HepG2 (cell line): ENCODE measurements around the gene RNU1-1.
"Not testable (repeated sequence)": the region's sequence is repeated elsewhere in the genome, so short reads cannot be mapped to it uniquely, and the experiment has no call there.

Source experiments
- TBL1XR1 ChIP-seq: fragments of 150-350 bp; IDR thresholded peaks from 2 replicates; pipeline ENCODE4 v1.6.1; 2014; ENCODE audit warnings: borderline replicate concordance, low read length; ENCODE audit not compliant: partially characterized antibody
- TCF12 ChIP-seq, 2 experiments: fragments of 450-650 bp in 1 of 2; sonication (generic) in 1 of 2; formaldehyde crosslinking in 1 of 2; IDR thresholded peaks; 2 replicates each; pipeline versions ENCODE4 v1.6.1 to v1.8.0; 2017 to 2022; ENCODE audit warnings: antibody characterized with exemption in 1 of 2, mild to moderate bottlenecking in 1 of 2, missing genetic modification reagents in 1 of 2, moderate library complexity in 1 of 2
- ZNF274 ChIP-seq: sonication (generic); formaldehyde crosslinking; IDR thresholded peaks from 2 replicates; pipeline ENCODE4 v1.5.1; 2020; ENCODE audit warnings: mild to moderate bottlenecking, missing genetic modification reagents

DNA sequence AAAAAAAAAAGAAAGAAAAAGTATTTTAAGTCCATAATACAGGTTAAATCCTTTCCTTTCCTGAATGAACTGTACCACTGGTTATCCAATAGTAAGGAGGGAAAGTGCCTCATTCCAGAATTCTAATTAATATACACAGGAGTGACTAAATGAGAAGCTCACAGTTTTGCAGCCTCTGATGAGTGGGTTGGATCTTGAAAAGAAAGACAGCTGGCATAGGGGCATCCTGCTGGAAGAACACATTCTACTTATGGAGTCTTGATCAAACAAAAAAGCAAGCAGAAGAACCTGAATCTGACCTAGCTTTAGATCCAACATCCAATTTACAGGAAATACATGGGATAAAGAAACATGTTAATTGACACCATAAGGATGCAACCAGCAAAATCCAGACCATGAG lies 27.1 kb downstream of the RNU1-1 start:
- not testable (repeated sequence) for TF ChIP-seq TCF12 (IDR thresholded peaks at IDR 0.05); TCF12 (CRISPR knock-in tag; IDR thresholded peaks at IDR 0.05); TBL1XR1; ZNF274 (CRISPR knock-in tag)
